HG02642 (cell line): ENCODE results near the gene SPNS2.

ENCODE experiments used
- ATAC-seq: cut with Tn5 transposase; IDR thresholded peaks from one replicate; pipeline ENCODE4 v1.9.1; 2021; ENCODE audit warnings: mild to moderate bottlenecking; ENCODE audit not compliant: unreplicated experiment, poor library complexity

Gene SPNS2

GRCh38 chr17:4479982-4480751 lies 18.5 kb upstream of the SPNS2 start:
- no peak for ATAC-seq

GRCh38 chr17:4480929-4481898 lies 17.5 kb upstream of the SPNS2 start:
- no peak for ATAC-seq

DNA sequence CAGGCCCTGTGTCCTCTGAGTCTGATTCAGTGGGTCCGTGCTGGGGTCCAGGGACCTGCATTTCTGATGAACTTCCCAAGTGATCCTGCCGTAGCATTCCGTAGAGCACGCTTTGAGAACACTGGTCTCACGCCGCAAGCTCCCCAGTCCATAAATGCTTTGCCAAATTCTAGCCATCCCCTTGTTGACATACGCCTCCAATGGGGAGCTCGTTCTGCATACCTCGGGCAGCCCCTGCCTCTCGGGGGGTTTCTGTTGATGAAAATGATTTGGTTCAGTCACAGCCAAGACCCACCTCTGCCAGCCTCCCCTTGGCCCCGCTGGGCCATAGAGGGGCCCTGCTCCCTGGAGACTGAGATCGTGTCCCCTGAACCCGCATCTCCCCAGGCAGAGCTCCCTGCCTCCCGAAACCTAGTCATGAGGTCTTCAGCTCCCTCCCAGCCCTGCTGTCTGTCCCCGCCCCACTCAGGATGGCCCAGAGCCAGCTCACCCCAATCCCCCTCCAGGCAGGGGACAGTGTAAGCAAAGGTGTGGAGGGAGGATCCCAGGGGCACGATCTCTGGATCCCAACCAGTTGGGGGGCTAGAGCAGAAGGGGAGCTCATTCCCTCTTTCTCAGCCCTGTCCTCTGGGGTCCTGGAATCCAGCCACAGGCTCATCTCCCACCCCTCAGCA lies 16.2 kb upstream of the SPNS2 start:
- no peak for ATAC-seq

DNA sequence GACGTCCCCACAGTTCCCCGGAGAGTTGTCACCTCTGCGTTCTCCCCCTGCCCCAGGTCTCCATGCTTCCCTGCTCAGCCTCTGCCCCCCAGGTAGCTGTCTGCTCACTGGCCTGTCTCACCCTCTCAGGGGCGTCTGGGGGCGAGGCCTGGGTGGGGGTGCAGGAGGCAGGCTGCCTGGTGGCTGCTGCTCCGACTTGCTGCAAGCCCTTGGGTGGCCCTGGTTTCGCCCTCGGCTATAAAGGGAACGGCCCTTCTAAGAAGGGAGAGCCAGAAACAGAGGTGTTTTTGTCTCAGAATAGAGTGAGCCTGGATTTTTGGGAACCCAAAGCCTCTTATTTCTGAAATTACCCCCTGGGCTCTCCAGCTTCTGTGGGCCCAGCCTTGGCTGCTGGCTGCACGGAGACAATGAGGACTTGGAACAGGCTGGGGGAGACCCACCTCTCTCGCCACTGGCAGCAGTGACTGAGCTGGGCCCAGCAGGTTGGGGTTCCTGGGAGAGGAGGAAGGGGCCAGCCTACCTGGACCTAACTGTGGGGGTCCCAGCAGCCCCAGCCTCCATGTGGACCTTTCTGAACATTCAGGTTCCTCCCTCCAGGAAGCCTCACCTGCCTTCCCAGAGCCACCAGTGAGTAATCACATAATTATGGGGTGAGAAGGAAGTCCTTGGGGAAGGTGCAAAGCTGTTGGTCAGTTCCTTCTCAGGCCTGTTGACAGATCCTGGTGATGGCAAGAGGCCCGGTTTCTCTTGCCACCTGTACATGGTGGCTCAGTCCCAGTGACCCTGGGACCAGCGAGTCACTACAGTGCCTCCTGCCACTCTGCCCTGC lies 15.5 kb upstream of the SPNS2 start:
- ATAC-seq: no peak

GRCh38 chr17:4485676-4486646 lies 12.7 kb upstream of the SPNS2 start:
- no peak for ATAC-seq

- no peak for ATAC-seq
These were observed 11.4 kb upstream of the SPNS2 start for GRCh38 chr17:4487296-4487695.

- ATAC-seq: no peak
These were observed 10.6 kb upstream of the SPNS2 start for GRCh38 chr17:4487820-4488716.

- no peak for ATAC-seq
These were observed 9.6 kb upstream of the SPNS2 start for GRCh38 chr17:4488989-4489595.

- ATAC-seq: no peak
These were observed 8.5 kb upstream of the SPNS2 start for GRCh38 chr17:4490109-4490591.

GRCh38 chr17:4490637-4491061 lies 8.0 kb upstream of the SPNS2 start:
- no peak for ATAC-seq

DNA sequence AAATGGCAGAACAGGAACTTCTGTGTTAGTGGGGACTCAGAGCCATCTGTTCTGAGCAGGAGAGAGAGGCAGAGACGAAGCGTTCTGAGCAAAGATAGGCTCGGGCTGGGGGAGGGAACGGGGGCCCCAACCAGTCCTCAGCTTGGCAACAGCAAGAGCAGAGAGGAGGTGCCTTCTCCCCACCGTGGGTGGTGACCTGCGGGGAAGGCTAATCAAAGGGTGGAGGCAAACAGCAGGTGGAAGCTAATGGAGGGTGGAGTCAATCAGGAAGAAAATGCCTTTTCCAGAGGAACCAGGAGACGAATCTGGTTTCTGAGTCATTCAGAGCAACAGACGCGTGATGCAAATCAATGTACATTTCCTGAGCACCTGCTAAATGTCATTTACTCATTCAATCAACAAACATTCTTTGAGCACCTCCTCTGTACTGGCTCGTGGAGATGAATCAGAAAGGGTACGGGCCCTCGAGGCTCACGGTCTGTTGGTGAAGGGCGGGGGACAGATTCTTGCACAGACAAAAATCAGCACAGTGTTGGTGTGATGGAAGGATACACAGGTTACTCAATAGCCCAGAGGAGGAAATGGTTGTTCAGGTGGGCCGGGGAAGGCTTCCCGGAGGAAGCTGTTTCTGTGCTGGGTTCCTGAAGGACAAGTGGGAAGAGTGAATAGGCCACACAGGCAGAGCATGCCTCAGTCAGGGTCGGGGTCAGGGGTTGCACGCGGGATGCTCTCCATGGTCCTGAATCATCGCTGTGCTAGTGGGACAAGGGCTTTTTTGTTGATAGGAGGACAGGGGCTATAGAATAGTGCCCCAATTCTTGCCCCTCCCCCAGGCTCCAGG lies 5.7 kb upstream of the SPNS2 start:
- ATAC-seq: no peak

DNA sequence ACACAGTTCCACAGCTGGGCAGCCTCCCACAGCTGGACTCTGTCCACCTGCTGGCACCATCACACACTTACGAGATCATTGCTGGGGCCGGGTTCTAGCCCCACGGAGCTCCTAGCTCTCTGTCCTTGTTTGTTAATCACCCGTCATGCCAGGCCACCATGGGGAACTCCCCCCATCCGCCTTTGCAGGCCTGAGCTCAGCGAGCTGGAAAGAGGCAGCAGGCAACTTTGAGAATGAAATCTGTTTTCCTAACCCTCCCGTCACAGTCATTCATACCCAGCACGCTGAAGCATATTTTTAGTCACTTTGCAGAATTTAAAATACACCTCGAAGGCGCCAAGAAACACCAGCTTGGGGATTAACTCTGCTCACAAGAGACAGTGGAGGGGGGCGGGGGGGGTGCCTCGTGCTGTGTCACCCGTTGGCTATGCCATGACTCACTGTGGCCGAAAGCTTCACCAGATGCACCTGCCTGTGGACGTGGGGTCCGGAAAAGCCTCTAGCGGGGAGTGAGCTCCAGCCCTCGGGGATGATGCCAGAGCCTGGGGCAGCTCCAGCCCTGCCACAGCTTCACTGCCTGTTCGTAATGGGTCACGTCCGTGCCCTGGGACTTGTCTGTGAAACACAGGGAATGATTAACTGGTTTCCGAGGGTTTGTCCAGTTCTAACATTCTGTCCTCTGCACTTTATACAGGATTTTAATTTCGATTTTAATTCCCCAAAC lies 1.4 kb upstream of the SPNS2 start:
- no peak for ATAC-seq

DNA sequence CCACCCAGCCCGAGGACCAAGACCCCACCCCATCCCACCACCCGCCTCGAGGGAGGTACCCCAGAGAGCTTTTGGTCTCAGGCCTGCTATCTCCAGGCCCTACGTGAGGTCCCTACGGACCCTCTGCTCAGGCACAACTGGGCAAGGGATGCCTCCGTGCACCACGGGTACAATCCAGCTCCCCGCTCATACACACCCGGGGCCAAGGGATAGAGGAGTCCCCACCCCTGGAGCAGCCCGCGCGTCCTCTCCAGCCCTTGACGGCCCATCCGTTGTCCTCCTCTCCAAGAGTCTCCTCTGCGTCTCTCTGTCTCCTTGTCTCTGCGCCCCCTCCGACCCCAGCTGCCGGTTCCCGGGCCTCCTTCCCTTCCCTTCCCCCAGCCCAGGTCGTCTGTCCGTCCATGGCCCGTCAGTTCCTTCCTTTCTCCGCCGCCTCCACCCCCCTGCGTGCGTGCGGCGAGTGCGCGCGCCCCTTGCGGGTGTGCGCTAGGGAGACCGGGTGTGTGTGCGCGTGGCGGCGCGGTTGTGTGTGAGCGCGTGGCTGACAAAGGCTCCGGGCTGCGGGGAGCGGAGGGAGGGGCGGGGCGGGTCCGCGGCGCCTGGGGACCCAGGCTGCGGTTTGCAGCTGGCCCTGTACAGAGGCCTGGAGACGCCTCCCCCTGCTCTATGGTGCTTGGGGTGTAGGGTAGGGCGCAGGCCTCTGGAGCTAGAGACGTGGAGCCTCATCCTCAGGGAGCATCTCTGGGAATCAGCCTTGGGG lies 930 bp downstream of the SPNS2 start:
- ATAC-seq: no peak

DNA sequence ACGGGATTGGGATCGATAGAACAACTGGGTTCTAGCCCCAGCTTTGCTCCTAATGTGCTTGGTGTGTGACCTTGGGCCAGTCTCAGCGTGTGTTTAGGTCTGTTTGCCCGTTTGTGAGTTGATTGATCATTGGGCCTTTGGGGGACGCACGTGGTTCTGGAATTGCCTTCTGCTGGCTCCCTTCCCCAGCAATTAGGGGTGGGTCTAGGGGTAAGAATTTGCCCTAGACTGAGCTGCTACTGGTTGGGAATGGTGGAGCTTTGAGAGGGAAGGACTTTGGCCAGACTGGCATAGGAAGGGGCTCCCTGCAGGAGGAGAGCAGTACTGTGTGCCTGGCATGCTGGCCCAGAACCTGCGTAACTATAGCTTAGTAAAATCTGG lies 1.5 kb downstream of the SPNS2 start:
- ATAC-seq: no peak

- no peak for ATAC-seq
These were observed 2.7 kb downstream of the SPNS2 start for GRCh38 chr17:4501295-4501949.
